ENCODE data around the gene AOPEP. TPM values are rescaled to one million over a fixed set of nuclear protein-coding genes. Genes with fewer than 3 reads are reported as not detected.

Gene AOPEP
- total RNA-seq, 1 donor from 2014 or later, result 175 TPM

DNA sequence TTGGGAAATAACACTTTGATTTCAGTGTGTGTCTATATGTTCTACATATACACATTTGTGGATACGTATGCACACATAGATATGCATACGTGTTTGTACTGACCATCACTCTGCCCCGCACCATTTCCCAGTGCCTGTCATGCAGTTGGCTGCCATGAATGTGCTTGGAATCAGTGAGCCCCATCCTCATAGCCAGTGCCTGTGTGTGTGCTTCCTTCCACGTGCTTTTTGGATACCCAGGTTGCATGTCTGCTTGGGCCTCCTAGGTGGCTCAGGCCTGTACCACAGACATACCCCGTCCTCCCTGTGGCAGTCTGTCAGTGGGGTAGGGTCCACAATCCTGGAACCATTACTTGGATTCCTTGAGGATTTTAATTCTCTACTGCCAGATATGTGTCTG, 347.4 kb downstream of the AOPEP start:
- H3K4me1 ChIP-seq, result peaks cover 100% of the 10 kb centered on the region

DNA sequence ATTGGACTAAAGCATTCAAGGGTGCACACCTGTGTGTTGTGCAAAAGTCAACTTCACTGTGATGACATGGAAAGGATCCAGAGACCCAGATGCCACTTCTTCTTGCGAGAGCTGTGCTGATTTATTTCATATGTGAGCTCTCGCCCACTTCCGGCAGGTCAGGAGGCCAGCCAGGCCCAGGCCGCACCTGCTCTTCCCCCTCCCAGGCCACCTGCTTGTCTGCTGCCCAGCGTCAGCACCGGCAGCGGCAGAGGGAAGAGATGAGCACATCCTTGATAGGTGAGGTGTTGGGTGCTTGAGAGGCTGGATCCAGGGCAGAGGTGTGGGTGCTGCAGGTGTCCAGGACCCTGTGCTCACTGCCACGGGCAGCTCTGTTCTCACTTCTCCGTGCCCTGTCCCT, 348.1 kb downstream of the AOPEP start:
- no peaks in the 10 kb centered on the region for H3K9me3 ChIP-seq (replicated peaks)
- DNase-seq, result no peak
- H3K4me3 ChIP-seq, result no peak overlapping the region
- no peaks in the 10 kb centered on the region for H3K27me3 ChIP-seq (ENCODE audit: low read depth)
- peak overlapping the region; percentile 90 for H3K27ac ChIP-seq (replicated peaks)
- TF ChIP-seq, protein P1, sequence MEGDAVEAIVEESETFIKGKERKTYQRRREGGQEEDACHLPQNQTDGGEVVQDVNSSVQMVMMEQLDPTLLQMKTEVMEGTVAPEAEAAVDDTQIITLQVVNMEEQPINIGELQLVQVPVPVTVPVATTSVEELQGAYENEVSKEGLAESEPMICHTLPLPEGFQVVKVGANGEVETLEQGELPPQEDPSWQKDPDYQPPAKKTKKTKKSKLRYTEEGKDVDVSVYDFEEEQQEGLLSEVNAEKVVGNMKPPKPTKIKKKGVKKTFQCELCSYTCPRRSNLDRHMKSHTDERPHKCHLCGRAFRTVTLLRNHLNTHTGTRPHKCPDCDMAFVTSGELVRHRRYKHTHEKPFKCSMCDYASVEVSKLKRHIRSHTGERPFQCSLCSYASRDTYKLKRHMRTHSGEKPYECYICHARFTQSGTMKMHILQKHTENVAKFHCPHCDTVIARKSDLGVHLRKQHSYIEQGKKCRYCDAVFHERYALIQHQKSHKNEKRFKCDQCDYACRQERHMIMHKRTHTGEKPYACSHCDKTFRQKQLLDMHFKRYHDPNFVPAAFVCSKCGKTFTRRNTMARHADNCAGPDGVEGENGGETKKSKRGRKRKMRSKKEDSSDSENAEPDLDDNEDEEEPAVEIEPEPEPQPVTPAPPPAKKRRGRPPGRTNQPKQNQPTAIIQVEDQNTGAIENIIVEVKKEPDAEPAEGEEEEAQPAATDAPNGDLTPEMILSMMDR (IDR thresholded peaks at IDR 0.05; ENCODE audit: borderline replicate concordance), result no peak
- H3K4me1 ChIP-seq, result peaks cover 100% of the 10 kb centered on the region
- intact Hi-C loops (cut with micrococcal nuclease), result no loop called here
- H3K36me3 ChIP-seq, result peaks cover 13% of the 10 kb centered on the region

More for the DNA sequence above, 347.4 kb downstream of the AOPEP start:
- Histone ChIP-seq H3K27ac (replicated peaks) (peak overlapping the region; percentile 90), H3K36me3 (peaks cover 17% of the 10 kb centered on the region), H3K27me3 (ENCODE audit: low read depth) (no peaks in the 10 kb centered on the region), H3K4me3 (no peak overlapping the region), H3K9me3 (replicated peaks) (no peaks in the 10 kb centered on the region)
- DNase-seq, result no peak
- TF ChIP-seq, protein P1 (IDR thresholded peaks at IDR 0.05; ENCODE audit: borderline replicate concordance), result no peak
- intact Hi-C loops (cut with micrococcal nuclease), result no loop called here

DNA sequence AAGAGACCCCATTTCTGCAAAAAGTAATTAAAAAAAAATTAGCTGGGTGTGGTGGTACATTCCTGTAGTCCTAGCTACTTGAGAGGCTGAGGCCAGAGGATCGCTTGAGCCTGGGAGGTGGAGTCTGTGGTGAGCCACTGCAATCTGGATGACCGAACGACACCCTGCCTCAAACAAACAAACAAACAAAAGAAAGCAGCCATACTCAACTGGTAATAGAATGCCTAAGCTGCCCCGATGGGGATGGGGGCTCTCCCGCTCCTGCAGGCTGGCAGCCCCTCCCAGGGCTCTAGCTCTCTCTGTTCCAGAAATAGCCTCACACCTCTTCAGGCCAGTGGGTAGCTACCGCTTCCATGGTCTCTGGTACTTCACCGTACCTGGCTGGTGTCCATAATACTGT, 349.2 kb downstream of the AOPEP start:
- DNase-seq, result no peak
- H3K9me3 ChIP-seq (replicated peaks), result no peaks in the 10 kb centered on the region
- TF ChIP-seq, protein P1 (IDR thresholded peaks at IDR 0.05; ENCODE audit: borderline replicate concordance), result no peak
- intact Hi-C loops (cut with micrococcal nuclease), result no loop called here
- no peaks in the 10 kb centered on the region for H3K27me3 ChIP-seq (ENCODE audit: low read depth)
- no peak overlapping the region for H3K4me3 ChIP-seq
- H3K36me3 ChIP-seq, result peaks cover 13% of the 10 kb centered on the region
- H3K4me1 ChIP-seq, result peaks cover 100% of the 10 kb centered on the region
- peak overlapping the region; percentile 90 for H3K27ac ChIP-seq (replicated peaks)

DNA sequence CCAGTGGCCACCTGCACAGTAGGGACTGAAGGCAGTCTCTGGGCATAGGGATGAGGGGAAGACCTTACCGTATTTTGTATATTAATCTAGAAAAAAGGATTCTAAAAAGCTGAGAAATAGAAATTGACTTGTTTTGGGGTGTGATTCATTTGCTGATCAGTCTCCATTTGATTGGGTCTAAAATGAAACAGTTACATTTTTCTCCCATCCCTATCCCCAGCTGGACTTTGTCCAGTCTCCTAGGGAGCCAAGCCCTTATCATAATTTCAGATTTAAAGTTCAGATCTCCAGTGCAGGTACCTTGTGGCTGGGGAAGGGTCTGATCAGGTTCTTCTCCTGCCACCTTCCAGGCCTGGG, 350.2 kb downstream of the AOPEP start:
- peak overlapping the region; percentile 17 for H3K4me3 ChIP-seq
- DNase-seq, result no peak

DNA sequence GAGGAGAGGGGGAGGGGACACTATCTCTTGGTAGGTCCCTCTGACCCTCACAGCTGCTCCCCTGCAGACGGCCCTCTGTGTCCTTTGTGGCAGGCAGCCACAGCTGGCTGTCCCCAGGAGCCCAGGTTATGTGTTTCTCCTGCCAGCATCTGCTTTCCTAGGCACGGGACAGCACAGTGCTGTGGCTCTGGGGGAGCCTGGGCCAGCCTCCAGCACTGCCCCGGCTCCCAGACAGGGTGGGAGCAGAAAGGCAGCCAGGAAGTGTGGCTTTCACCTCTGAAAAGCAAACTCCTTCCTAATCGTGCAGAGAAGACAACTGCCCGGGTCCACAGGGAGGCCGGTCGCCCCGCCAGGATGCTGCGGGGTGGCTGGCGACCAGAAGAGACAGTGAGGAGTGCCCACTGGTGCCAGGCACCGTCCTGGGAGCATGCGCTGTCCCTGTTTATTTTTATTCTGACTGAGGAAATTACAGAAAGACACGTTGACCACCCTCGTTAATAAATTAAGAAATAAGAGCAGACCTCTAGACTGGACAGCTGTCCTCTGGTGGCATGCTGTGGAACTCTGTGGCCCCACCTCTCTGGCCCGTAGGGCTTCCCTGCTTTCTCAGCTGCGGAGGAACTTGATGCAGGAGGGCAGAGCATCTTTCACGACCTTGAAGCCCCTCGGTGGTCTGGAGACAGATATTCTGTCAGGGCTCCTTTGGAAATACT, 350.7 kb downstream of the AOPEP start:
- peak overlapping the region; percentile 17 for H3K4me3 ChIP-seq
- peaks cover 100% of the 10 kb centered on the region for H3K4me1 ChIP-seq
- TF ChIP-seq, protein P1 (IDR thresholded peaks at IDR 0.05; ENCODE audit: borderline replicate concordance), result peak; percentile 29
- H3K27me3 ChIP-seq (ENCODE audit: low read depth), result no peaks in the 10 kb centered on the region
- peaks cover 28% of the 10 kb centered on the region for H3K36me3 ChIP-seq
- no peak for DNase-seq
- intact Hi-C loops (cut with micrococcal nuclease), result no loop called here
- H3K27ac ChIP-seq (replicated peaks), result peak overlapping the region; percentile 90
- no peaks in the 10 kb centered on the region for H3K9me3 ChIP-seq (replicated peaks)

More for the DNA sequence above, 350.2 kb downstream of the AOPEP start:
- Histone ChIP-seq H3K4me1 (peaks cover 100% of the 10 kb centered on the region), H3K27ac (replicated peaks) (peak overlapping the region; percentile 90), H3K27me3 (ENCODE audit: low read depth) (no peaks in the 10 kb centered on the region), H3K36me3 (peaks cover 23% of the 10 kb centered on the region), H3K9me3 (replicated peaks) (no peaks in the 10 kb centered on the region)
- TF ChIP-seq, protein P1 (IDR thresholded peaks at IDR 0.05; ENCODE audit: borderline replicate concordance), result no peak
- intact Hi-C loops (cut with micrococcal nuclease), result no loop called here
